Panc1 (cell line): ENCODE data around the gene TEAD4.

ENCODE experiments used
- POLR2AphosphoS5 ChIP-seq: IDR thresholded peaks from 2 replicates; pipeline ENCODE4 v1.6.1; 2012; ENCODE audit warnings: mild to moderate bottlenecking, low read depth, low read length, moderate library complexity
- SIN3A ChIP-seq: IDR thresholded peaks from 2 replicates; pipeline ENCODE4 v1.6.1; 2012; ENCODE audit warnings: low read depth, mild to moderate bottlenecking, low read length, moderate library complexity, borderline replicate concordance; ENCODE audit not compliant: insufficient read depth
- TCF7L2 ChIP-seq: IDR thresholded peaks from 2 replicates; pipeline ENCODE4 v1.6.1; 2011; ENCODE audit warnings: mild to moderate bottlenecking, low read depth, low read length, inconsistent platforms
- TF ChIP-seq, protein P1 (sequence below), 2 experiments: IDR thresholded peaks; 2 replicates each; pipeline ENCODE4 v1.6.1; 2011 to 2012; ENCODE audit warnings: low read depth in 2 of 2, control low read depth in 1 of 2, low read length in 1 of 2, mild to moderate bottlenecking in 1 of 2, moderate library complexity in 1 of 2; ENCODE audit not compliant: insufficient read depth in 1 of 2
- TF ChIP-seq, protein P2 (sequence below): fragments of 450-650 bp; IDR thresholded peaks from 2 replicates; pipeline ENCODE4 v1.5.1; 2017; ENCODE audit warnings: mild to moderate bottlenecking

DNA sequence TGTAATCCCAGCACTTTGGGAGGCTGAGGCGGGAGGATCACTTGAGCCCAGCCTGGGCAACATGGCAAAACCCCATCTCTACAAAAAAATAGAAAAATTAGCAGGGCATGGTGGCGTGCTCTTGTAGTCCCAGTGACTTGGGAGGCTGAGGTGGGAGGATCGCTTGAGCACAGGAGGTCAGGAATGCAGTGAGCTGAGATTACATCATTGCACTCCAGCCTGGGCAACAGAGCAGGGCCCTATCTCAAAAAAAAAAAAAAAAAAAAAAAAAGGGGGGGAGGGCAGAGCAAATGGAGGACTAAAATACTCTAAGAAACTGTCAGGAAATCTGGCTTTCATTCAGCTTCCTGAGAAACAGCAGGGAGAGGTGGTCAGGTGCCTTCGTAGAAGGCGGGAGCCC lies 86.3 kb downstream of the TEAD4 start:
- TF ChIP-seq, protein P1, sequence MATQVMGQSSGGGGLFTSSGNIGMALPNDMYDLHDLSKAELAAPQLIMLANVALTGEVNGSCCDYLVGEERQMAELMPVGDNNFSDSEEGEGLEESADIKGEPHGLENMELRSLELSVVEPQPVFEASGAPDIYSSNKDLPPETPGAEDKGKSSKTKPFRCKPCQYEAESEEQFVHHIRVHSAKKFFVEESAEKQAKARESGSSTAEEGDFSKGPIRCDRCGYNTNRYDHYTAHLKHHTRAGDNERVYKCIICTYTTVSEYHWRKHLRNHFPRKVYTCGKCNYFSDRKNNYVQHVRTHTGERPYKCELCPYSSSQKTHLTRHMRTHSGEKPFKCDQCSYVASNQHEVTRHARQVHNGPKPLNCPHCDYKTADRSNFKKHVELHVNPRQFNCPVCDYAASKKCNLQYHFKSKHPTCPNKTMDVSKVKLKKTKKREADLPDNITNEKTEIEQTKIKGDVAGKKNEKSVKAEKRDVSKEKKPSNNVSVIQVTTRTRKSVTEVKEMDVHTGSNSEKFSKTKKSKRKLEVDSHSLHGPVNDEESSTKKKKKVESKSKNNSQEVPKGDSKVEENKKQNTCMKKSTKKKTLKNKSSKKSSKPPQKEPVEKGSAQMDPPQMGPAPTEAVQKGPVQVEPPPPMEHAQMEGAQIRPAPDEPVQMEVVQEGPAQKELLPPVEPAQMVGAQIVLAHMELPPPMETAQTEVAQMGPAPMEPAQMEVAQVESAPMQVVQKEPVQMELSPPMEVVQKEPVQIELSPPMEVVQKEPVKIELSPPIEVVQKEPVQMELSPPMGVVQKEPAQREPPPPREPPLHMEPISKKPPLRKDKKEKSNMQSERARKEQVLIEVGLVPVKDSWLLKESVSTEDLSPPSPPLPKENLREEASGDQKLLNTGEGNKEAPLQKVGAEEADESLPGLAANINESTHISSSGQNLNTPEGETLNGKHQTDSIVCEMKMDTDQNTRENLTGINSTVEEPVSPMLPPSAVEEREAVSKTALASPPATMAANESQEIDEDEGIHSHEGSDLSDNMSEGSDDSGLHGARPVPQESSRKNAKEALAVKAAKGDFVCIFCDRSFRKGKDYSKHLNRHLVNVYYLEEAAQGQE (IDR thresholded peaks at IDR 0.05; ENCODE audit: insufficient read depth in 1 of 2, low read depth in 2 of 2, low read length in 1 of 2): no peak
- TF ChIP-seq POLR2AphosphoS5: no peak
- TF ChIP-seq, protein P2, sequence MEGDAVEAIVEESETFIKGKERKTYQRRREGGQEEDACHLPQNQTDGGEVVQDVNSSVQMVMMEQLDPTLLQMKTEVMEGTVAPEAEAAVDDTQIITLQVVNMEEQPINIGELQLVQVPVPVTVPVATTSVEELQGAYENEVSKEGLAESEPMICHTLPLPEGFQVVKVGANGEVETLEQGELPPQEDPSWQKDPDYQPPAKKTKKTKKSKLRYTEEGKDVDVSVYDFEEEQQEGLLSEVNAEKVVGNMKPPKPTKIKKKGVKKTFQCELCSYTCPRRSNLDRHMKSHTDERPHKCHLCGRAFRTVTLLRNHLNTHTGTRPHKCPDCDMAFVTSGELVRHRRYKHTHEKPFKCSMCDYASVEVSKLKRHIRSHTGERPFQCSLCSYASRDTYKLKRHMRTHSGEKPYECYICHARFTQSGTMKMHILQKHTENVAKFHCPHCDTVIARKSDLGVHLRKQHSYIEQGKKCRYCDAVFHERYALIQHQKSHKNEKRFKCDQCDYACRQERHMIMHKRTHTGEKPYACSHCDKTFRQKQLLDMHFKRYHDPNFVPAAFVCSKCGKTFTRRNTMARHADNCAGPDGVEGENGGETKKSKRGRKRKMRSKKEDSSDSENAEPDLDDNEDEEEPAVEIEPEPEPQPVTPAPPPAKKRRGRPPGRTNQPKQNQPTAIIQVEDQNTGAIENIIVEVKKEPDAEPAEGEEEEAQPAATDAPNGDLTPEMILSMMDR: no peak
- no peak for TF ChIP-seq SIN3A
- TF ChIP-seq TCF7L2: no peak
